Endothelial cell of umbilical vein (primary cell): Measurements from ENCODE around the gene PTGIR. TPM values are rescaled to one million over a fixed set of nuclear protein-coding genes. Genes with fewer than 3 reads are reported as not detected.

ENCODE experiments used
- BruUV-seq: library from RNA; stranded (reverse); fragments of 400-500 nt; replicated peaks from 2 replicates; lab custom pipeline; 2021; lab: Mats Ljungman, UMichigan
- CTCF ChIA-PET: fragments of 300-600, 350-600 bp; sonication (Branson Sonifier 250); formaldehyde crosslinking; loops from one replicate; lab custom pipeline; 2021; ENCODE audit warnings: antibody characterized with exemption, inconsistent platforms; lab: Charles Lee
- POLR2A ChIA-PET: fragments of 300-600, 350-600 bp; sonication (Branson Sonifier 250); formaldehyde crosslinking; loops from one replicate; lab custom pipeline; 2021; ENCODE audit warnings: antibody characterized with exemption, inconsistent platforms; lab: Charles Lee
- DNase-seq: peaks from one replicate; pipeline ENCODE4 v3.0.0-alpha.2; 2011; ENCODE audit warnings: low read depth, low spot score
- FAIRE-seq: peaks from 2 replicates; lab custom pipeline; 2011; peaks lifted over from hg19 to GRCh38; lab: Jason Lieb, UNC
- H2AFZ ChIP-seq: 2 replicates; pipeline ENCODE4 v1.6.0; 2012; ENCODE audit warnings: low read depth, low read length, control low read depth, inconsistent platforms
- H3K27ac ChIP-seq: 2 replicates; pipeline ENCODE4 v1.5.1; 2011; ENCODE audit warnings: low read depth, mild to moderate bottlenecking, control low read depth, low read length, moderate library complexity; ENCODE audit not compliant: insufficient read depth
- H3K27me3 ChIP-seq, 2 experiments: 2 replicates each; pipeline versions ENCODE4 v1.6.0 to v1.6.1; 2011; ENCODE audit warnings: low read length in 2 of 2, mixed read lengths in 1 of 2; ENCODE audit not compliant: control insufficient read depth in 2 of 2, insufficient read depth in 2 of 2
- H3K36me3 ChIP-seq, 2 experiments: 2 replicates in 1 of 2; 3 replicates in 1 of 2; pipeline ENCODE4 v1.5.1; 2011; ENCODE audit warnings: low read length in 2 of 2, mild to moderate bottlenecking in 1 of 2, moderate library complexity in 1 of 2; ENCODE audit not compliant: control insufficient read depth in 2 of 2, insufficient read depth in 2 of 2; ENCODE audit errors: extremely low read depth in 1 of 2
- H3K4me1 ChIP-seq: 3 replicates; pipeline ENCODE4 v1.5.1; 2011; ENCODE audit warnings: mild to moderate bottlenecking, low read length; ENCODE audit not compliant: control insufficient read depth, insufficient read depth; ENCODE audit errors: extremely low read depth
- H3K4me2 ChIP-seq: 2 replicates; pipeline ENCODE4 v1.6.1; 2011; ENCODE audit warnings: low read length, control low read depth, mixed read lengths; ENCODE audit not compliant: insufficient read depth
- H3K4me3 ChIP-seq, 3 experiments: fragments of 200-600 bp in 1 of 3; sonication (generic), shearing (Covaris generic) in 1 of 3; replicated peaks in 1 of 3; 2 replicates each; pipeline ENCODE4 v1.5.1; 2011 to 2016; ENCODE audit warnings: control low read depth in 3 of 3, low read length in 3 of 3, mild to moderate bottlenecking in 2 of 3, inconsistent platforms in 1 of 3, low read depth in 1 of 3, moderate library complexity in 1 of 3; ENCODE audit not compliant: insufficient read depth in 1 of 3
- H3K79me2 ChIP-seq: 2 replicates; pipeline ENCODE4 v1.6.0; 2012; ENCODE audit warnings: low read length, inconsistent platforms; ENCODE audit not compliant: control insufficient read depth, insufficient read depth
- H3K9ac ChIP-seq: replicated peaks from 2 replicates; pipeline ENCODE3; 2011; ENCODE audit warnings: low read length, control low read depth; ENCODE audit not compliant: insufficient read depth; ENCODE audit errors: extremely low read depth
- H3K9me1 ChIP-seq: replicated peaks from 3 replicates; pipeline ENCODE4 v1.6.0; 2011; ENCODE audit warnings: mild to moderate bottlenecking, low read length; ENCODE audit not compliant: control insufficient read depth, insufficient read depth; ENCODE audit errors: extremely low read depth
- H3K9me3 ChIP-seq: replicated peaks from 2 replicates; pipeline ENCODE4 v1.5.1; 2012; ENCODE audit warnings: low read length, inconsistent platforms; ENCODE audit not compliant: control insufficient read depth, insufficient read depth
- H4K20me1 ChIP-seq: replicated peaks from 2 replicates; pipeline ENCODE3; 2011; ENCODE audit warnings: mild to moderate bottlenecking, low read length; ENCODE audit not compliant: control insufficient read depth, insufficient read depth; ENCODE audit errors: extremely low read depth
- EZH2 ChIP-seq: IDR thresholded peaks from 2 replicates; pipeline ENCODE4 v1.6.1; 2012; ENCODE audit warnings: borderline replicate concordance, low read depth, mild to moderate bottlenecking, moderate library complexity, low read length, inconsistent platforms; ENCODE audit not compliant: severe bottlenecking
- FOS ChIP-seq: IDR thresholded peaks from 2 replicates; pipeline ENCODE4 v1.6.1; 2011; ENCODE audit warnings: mild to moderate bottlenecking, low read length, moderate library complexity, borderline replicate concordance; ENCODE audit not compliant: insufficient read depth
- GATA2 ChIP-seq: IDR thresholded peaks from 2 replicates; pipeline ENCODE4 v1.7.0; 2011; ENCODE audit warnings: low read depth, mild to moderate bottlenecking, moderate library complexity, mixed read lengths, low read length; ENCODE audit not compliant: insufficient read length, insufficient read depth
- JUN ChIP-seq: IDR thresholded peaks from 2 replicates; pipeline ENCODE4 v1.6.1; 2011; ENCODE audit warnings: borderline replicate concordance, low read depth; ENCODE audit not compliant: insufficient read length, insufficient read depth
- MAX ChIP-seq: IDR thresholded peaks from 2 replicates; pipeline ENCODE4 v1.6.1; 2011; ENCODE audit not compliant: insufficient read depth, insufficient read length
- MYC ChIP-seq: IDR thresholded peaks from one replicate; pipeline ENCODE4 v1.6.1; 2011; ENCODE audit warnings: mild to moderate bottlenecking, low read depth, low read length
- POLR2A ChIP-seq: IDR thresholded peaks from 2 replicates; pipeline ENCODE4 v1.6.1; 2012; ENCODE audit warnings: low read depth, mild to moderate bottlenecking, control low read depth, low read length
- POLR2AphosphoS5 ChIP-seq: IDR thresholded peaks from 2 replicates; pipeline ENCODE4 v1.6.1; 2012; ENCODE audit warnings: low read depth, mild to moderate bottlenecking, control low read depth, low read length, moderate library complexity; ENCODE audit not compliant: insufficient read depth
- dilution Hi-C: fragments of 300-500 bp; cut with MboI; formaldehyde crosslinking; loops from one replicate; pipeline ENCODE4 v1.15.0; 2019; ENCODE audit warnings: low sequenced_read_pairs; ENCODE audit not compliant: extremely low pct_ligation_motif_present
- intact Hi-C: fragments of 100-400 bp; cut with micrococcal nuclease; formaldehyde crosslinking; loops from one replicate; pipeline ENCODE4 v1.10.0; 2022
- polyA plus RNA-seq, 4 experiments: library from polyadenylated mRNA; depleted of rRNA in 3 of 4; stranded (reverse) in 3 of 4; unstranded in 1 of 4; fragments of >200 nt; gene quantifications; 2 replicates each; pipeline versions ENCODE4 v1.2.1 to v1.2.3, GENCODE V29; 2011 to 2012; ENCODE audit warnings: missing spikeins in 1 of 4
- total RNA-seq: library from RNA; stranded (reverse); gene quantifications from 2 replicates; pipeline ENCODE4 v1.2.3, GENCODE V29; 2021
- TF ChIP-seq, protein P1 (sequence below), 2 donors: IDR thresholded peaks; 1 replicate in 1 of 2; 2 replicates in 1 of 2; pipeline ENCODE4 v1.5.1; 2011; ENCODE audit warnings: low read length in 2 of 2, mild to moderate bottlenecking in 2 of 2, moderate library complexity in 2 of 2, control low read depth in 1 of 2, inconsistent platforms in 1 of 2, low read depth in 1 of 2; ENCODE audit not compliant: insufficient read depth in 1 of 2; ENCODE audit errors: extremely low read depth in 1 of 2

PTGIR gene
- total and polyA plus RNA-seq, 2 donors (not counting 3 experiments of a cell fraction or from before 2014, with no cell fraction given): 0.55 to 2.7 TPM

DNA sequence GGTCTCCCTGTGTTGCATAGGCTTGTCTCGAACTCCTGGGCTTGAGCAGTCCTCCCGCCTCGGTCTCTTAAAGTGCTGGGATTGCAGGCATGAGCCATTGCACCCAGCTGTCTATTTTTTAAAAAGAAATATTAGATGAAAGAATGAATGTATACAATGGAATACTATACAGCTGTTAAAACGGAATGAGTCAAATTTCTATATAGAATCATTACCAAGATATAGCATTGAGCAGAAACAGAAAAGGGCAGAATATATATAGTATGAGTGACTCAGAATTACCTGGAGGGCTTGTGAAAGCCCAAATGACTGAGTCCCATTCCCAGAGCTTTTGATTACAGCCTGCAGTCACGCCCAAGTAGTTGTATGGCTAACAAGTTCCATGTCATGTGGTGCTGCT, 31.7 kb upstream of the PTGIR start:
- Histone ChIP-seq H3K4me2 (no peak overlapping the region), H3K36me3 (no peaks in the 10 kb centered on the region), H3K79me2 (no peaks in the 10 kb centered on the region), H3K27ac (no peak overlapping the region), H3K27me3 (peaks cover 13 to 22% of the 10 kb centered on the region in 2 experiments), H3K4me1 (peaks cover 4% of the 10 kb centered on the region), H3K9me1 (no peaks in the 10 kb centered on the region), H4K20me1 (no peaks in the 10 kb centered on the region), H3K9me3 (no peaks in the 10 kb centered on the region), H3K9ac (no peak overlapping the region), H2AFZ (no peak overlapping the region), H3K4me3 (no peak overlapping the region)
- FAIRE-seq (no peak), DNase-seq (no peak)
- BruUV-seq: no TSS peak
- TF ChIP-seq JUN: no peak
- TF ChIP-seq POLR2AphosphoS5: no peak
- TF ChIP-seq POLR2A: no peak
- no peak for TF ChIP-seq FOS
- no peak for TF ChIP-seq GATA2
- no peak for TF ChIP-seq MAX
- TF ChIP-seq MYC: no peak
- no peak for TF ChIP-seq EZH2
- TF ChIP-seq, protein P1, sequence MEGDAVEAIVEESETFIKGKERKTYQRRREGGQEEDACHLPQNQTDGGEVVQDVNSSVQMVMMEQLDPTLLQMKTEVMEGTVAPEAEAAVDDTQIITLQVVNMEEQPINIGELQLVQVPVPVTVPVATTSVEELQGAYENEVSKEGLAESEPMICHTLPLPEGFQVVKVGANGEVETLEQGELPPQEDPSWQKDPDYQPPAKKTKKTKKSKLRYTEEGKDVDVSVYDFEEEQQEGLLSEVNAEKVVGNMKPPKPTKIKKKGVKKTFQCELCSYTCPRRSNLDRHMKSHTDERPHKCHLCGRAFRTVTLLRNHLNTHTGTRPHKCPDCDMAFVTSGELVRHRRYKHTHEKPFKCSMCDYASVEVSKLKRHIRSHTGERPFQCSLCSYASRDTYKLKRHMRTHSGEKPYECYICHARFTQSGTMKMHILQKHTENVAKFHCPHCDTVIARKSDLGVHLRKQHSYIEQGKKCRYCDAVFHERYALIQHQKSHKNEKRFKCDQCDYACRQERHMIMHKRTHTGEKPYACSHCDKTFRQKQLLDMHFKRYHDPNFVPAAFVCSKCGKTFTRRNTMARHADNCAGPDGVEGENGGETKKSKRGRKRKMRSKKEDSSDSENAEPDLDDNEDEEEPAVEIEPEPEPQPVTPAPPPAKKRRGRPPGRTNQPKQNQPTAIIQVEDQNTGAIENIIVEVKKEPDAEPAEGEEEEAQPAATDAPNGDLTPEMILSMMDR (IDR thresholded peaks at IDR 0.05; ENCODE audit: extremely low read depth in 1 of 2, insufficient read depth in 1 of 2, low read depth in 1 of 2, low read length in 2 of 2): no peak
- ChIA-PET CTCF (interaction anchor here (1.2 to 2.3 kb wide), 2 partner anchors 40 to 42 kb away, joined by 5 to 12 read pairs; no protein-coding TSS in a partner anchor), POLR2A (interaction anchor here (0.7 kb wide), 1 partner anchor 31 kb away, joined by 4 read pairs; no protein-coding TSS in a partner anchor)
- intact Hi-C loops: no loop called here
- dilution Hi-C loops: no loop called here
